Measurements from ENCODE around the gene WNT8A.
"Not testable (repeated sequence)": the region's sequence is repeated elsewhere in the genome, so short reads cannot be mapped to it uniquely, and the experiment has no call there.

The WNT8A gene, protein sequence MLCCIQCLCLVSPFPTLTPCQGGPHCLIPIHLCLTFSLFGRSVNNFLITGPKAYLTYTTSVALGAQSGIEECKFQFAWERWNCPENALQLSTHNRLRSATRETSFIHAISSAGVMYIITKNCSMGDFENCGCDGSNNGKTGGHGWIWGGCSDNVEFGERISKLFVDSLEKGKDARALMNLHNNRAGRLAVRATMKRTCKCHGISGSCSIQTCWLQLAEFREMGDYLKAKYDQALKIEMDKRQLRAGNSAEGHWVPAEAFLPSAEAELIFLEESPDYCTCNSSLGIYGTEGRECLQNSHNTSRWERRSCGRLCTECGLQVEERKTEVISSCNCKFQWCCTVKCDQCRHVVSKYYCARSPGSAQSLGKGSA

DNA sequence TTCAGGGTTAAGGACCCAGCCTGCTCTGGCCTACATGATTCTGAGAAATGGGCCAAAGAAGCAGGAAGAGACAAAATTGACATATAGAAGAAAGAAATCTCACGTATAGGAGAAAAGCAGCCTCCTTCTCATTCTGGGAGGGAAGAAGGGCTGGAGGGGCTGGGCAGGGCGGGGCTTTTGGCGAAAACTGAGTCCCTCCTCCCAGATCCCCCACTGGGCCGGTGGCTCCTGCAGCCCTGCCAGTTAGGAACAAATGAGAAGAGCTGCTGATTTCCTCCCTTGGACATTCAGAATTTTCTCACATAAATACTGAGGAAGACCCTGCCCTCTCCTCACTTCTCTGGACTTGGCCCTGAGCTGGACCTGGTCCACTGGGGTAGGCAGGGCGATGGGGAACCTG is at the start of gene WNT8A:
WNT8A (plus strand) TSS at position 332 of the 400 bp plus-strand sequence. CDS start 95 bp downstream, outside the sequence.
- no peak for DNase-seq

DNA sequence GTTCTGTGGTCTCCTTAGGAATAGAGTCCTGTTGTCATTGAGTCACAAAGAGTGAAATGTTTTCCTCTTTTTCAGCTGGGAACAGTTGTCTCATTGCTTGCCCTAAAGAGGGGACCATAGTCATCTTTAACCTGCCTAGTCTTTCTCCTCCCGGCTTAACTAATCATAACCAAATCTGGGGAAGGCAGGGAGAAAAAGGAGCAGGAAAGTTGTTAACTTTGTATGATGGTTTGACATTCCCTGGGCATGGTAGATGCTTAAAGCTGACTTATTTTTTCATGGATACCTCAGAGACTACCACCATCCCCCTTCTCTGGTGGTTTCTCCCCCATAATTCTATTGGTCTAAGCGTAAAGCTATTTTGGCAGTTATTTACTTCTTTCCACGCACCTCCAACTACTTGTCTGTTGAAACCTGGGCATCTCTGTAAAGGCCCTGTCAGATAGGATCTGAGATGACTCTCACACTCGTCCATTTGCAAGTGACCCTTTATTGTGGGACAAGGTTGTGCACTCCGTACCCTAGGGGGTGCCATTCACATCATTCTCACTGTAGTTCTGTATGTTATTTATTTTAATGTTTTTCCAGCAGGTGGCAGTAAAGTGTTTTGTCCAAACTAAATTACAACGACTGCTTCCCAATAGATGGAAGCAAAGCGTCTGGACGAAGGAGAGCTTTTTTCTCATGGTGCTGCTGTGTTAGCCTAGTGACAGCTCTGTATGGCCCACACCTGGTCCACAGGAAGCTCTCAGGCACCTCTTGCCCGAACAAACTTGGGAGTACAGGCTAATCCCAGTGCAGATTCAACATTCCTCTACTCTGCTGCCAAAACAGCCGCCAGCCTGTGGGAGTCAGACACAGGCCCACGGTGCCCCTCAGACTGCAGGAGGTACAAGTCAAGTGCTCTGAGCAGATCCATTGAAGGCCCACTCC is 48.0 kb upstream of the WNT8A start:
- peak; percentile 24 for DNase-seq

- no peak for DNase-seq
Observed at GRCh38 chr5:138037271-138037670, 46.6 kb upstream of the WNT8A start.

- DNase-seq: no peak
Observed at GRCh38 chr5:138037907-138038633, 45.8 kb upstream of the WNT8A start.

DNA sequence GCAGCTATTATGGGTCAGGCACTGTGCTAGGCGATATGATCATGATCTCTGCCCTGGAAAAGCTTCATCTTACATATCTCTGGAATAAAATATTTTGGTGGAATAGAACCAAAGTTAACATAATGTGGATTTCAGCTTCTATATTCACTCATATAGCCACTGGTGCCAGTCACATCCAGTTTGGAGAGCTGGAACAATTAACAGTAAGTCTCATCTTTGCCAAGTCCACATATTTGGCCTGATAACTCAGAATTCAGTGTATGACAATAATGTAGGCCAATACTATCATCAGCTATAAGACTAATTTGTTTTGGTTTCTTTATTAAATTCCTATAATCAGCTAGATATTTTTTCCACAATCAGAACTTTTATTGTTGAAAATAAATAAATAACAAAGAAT is 45.0 kb upstream of the WNT8A start:
- DNase-seq: no peak

- DNase-seq: not testable (repeated sequence)
Observed at GRCh38 chr5:138045283-138045682, 38.5 kb upstream of the WNT8A start.

DNA sequence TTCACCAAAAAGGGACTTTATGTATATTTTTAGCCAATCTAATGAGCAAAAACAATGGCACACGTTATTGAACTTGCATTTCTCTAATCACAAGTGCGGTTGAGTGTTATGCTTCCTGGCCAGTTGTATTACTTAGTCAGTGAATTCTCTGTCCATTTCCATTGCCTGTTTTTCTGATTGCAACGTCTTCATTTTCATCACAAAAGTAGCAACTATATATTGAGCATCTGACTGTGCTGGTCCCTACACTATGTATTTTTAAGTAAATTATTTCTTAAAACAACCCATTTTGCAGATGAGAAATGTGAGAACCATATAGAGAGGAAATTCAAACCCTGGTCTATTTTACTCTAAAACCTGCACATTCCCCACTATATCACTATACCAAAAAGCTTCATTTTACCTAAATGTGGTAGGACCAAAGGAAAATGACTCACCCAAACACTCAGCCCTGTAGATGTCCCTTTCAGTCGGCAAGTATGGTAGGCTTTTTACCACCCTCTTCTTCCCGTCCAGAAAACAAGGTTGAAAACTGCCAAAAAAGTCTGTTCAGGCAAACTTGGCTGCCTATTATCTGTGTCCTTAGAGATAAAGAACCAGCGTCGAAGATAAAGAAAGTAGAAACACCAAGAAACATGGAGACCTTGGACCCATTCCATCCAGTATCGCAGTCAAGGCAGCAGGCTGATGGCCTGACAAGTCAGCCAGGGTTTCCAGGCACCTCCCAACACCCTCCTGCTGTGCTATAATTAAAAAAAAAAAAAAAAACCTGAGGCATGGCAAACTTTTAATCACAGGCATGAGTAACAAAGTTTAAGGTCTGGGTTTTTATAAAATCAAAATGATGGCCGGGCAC is 32.2 kb upstream of the WNT8A start:
- no peak for DNase-seq

GRCh38 chr5:138052718-138053117 is 31.1 kb upstream of the WNT8A start:
- DNase-seq: not testable (repeated sequence)

DNA sequence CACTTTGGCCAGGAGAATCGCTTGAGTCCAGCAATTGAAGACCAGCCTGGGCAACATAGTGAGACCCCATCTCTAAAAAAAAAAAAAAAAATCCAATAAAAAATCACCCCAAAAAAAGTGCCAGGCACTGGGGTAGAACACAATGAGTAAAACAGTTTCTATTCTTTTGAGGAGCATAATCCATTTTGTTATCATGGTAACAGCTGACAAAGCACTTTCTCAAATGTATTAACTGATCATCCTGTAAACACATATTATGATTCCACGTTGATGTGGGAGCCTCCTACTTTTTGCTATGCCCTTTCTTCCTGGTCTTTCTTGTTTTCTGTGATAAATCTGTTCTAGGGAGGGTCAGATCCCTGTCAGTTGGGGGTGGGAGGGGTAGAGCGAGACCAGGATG is 30.3 kb upstream of the WNT8A start:
- no peak for DNase-seq

DNA sequence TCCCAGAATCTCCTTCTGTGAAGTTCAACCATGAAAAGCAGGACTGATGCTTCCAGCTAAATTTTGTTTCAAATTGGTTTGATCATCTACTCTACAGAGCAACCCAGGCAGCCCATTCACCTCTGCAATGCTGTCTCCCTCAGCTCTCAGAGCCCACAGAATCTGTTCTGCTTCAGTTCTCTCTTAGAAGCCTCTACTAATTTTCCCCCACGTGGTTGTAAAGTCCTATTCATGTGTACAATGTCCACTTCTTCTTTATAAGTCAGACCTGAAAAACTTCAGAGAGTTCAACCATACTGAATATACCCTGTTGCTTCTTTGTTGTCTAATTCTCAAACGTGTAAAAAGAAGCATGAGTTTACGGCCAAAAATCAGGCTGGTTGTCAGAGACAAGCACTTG is 29.6 kb upstream of the WNT8A start:
- DNase-seq: no peak

- no peak for DNase-seq
Observed at GRCh38 chr5:138054847-138055558, 28.8 kb upstream of the WNT8A start.

GRCh38 chr5:138064526-138064925 is 19.3 kb upstream of the WNT8A start:
- no peak for DNase-seq

- DNase-seq: no peak
Observed at GRCh38 chr5:138065102-138065501, 18.7 kb upstream of the WNT8A start.

GRCh38 chr5:138067945-138068344 is 15.9 kb upstream of the WNT8A start:
- no peak for DNase-seq

DNA sequence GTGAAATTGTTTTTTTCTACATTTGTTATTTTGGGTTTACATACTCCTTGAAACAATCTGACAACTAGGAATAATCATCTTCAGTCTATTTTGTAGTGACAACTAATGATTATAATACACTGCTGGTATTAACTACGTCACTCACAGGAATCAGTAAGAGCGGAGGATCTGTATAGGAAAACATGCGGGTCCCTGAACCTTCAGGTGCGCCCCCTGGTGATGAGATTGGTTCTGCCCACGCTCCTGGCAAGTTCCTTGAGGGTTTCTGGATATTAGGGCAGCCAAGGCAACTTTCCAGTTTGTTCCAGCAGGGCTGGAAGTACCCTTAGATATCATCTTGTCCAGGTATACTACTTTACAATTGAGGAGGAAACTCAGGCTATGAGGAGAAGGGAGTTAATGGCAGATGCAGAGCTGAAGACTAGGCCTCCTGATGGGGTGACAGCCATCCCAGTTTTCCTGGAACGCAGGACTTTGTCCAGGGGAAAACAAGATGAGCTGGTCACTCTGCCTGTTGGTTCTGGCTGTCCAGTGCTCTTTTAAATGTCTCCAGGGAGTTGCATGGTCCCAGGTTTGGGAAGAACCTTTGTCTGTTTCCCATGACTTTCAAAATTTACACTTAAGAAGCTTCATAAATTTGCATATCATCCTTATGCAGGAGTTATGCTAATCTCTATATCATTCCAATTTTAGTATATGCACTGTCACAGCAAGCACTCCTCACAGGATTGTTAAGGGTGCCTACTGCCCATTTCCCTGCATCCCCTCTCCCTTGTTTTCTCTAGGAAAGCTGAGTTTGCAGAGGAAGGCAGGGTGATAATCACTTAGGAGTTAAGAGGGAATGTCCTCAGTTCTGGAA is 14.9 kb upstream of the WNT8A start:
- DNase-seq: peak; percentile 57

GRCh38 chr5:138070026-138070425 is 13.8 kb upstream of the WNT8A start:
- not testable (repeated sequence) for DNase-seq

DNA sequence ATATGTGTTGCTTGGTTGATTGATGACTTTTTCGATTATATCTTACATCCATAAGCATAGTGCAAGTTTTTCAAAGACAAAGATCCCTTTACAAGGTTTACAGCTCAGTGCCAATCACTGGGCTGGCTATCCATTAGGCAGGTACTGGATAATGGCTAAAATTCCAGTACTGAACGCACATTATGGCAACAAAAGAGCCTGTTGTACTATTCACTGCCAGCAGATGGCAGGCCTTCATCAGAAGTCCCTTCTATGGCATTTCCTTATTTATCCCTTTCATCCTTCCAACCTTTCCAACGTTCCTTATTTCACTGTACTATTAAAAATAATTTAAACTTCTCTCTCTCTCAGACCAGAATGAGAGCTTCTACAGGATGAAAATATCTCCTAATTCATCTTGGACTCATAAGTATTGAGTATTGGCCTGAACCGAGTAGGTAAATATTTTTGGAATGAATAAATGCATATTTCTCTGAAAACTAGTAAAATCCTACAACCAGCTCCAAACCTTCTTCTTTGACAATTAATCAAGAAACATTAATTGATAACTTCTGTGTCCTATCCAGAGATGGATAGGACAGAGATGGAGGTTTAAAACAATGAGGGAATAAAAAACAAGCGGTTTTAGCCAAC is 6.7 kb upstream of the WNT8A start:
- DNase-seq: peak; percentile 25

DNA sequence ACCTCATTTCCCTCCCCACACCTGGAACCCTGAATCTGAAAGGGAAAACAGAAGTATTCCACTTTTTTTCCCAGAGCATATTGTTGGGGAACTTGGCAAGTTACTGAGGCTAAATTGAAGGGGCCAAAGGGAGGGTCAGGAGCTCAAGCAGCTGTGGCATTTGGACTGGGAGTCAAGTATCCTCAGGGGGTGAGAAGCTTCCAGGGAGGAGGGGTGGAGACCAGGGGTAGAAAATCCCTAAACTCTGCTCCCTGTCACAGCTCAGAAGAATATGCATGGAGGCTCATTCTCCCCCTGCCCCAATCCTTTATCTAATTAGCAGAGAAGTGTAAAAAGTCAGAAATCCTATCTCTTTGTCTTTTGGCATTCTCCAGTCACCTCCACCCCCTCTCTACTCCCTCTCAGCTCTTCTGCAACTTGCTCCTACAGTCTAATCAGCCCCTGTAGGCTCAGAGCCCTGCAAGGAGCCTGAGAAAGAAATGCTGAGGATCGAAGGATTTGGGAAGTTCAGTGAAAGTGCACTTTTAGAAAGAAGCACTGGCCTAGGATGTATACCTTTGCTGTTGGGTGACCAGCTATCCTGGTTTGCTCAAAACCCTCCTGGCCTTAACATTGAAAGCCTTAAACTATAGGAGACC is 5.7 kb upstream of the WNT8A start:
- DNase-seq: no peak

- DNase-seq: no peak
Observed at GRCh38 chr5:138082033-138082432, 1.8 kb upstream of the WNT8A start.

DNA sequence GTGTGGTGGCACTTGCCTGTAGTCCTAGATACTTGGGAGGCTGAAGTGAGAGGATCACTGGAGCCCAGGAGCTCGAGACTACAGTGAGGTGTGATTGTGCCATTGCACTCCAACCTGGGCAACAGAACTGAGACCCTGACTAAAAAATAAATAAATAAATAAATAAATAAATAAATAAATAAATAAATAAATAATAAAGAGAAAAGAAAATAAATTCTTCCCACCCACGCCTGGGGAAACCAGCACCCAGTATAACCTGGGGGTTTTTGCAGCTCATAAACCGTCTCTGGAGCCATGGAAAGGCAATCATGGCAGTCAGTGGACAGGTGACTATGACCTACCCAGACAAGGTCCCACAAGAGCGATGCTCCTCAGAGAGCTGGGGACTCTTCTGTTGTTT is 7.9 kb downstream of the WNT8A start:
- DNase-seq: no peak

All from activated CD4-positive, alpha-beta T cell treated with anti-CD3 and anti-CD28 coated beads for 1 hour (primary cell).